SK-N-SH (cell line): ENCODE measurements around the gene PGRMC2. TPM values are rescaled to one million over a fixed set of nuclear protein-coding genes. Genes with fewer than 3 reads are reported as not detected.

Source experiments
- CTCF ChIA-PET: fragments of 300-600, 350-600 bp; formaldehyde crosslinking; extraction: SDS; loops from one replicate; lab custom pipeline; 2021; lab: Yijun Ruan, JAX
- POLR2A ChIA-PET: fragments of 350-600 bp; sonication (Branson Sonifier 250); formaldehyde crosslinking; extraction: SDS; loops from one replicate; lab custom pipeline; 2020; ENCODE audit warnings: antibody characterized with exemption, inconsistent platforms; lab: Yijun Ruan, JAX
- DNase-seq: peaks from one replicate; pipeline ENCODE4 v3.0.0; 2012
- H2AFZ ChIP-seq: fragments of 200-600 bp; sonication (generic); 2 replicates; pipeline ENCODE4 v1.8.1; 2016; ENCODE audit warnings: antibody characterized with exemption, mild to moderate bottlenecking, low read depth
- H3F3A ChIP-seq: fragments of 200-600 bp; sonication (generic); replicated peaks from 2 replicates; pipeline ENCODE3; 2016; ENCODE audit warnings: antibody characterized with exemption, mild to moderate bottlenecking; ENCODE audit not compliant: insufficient read depth
- H3K27ac ChIP-seq, 2 experiments: fragments of 200-500 bp in 1 of 2; fragments of 200-600 bp in 1 of 2; sonication (Bioruptor generic) in 1 of 2; sonication (generic), shearing (Covaris generic) in 1 of 2; 2 replicates each; pipeline versions ENCODE4 v1.5.1 to v1.6.1; 2014 to 2016; ENCODE audit warnings: low read depth in 2 of 2, inconsistent platforms in 1 of 2, low read length in 1 of 2, mild to moderate bottlenecking in 1 of 2, mixed read lengths in 1 of 2
- H3K27me3 ChIP-seq: fragments of 200-600 bp; sonication (generic), shearing (Covaris generic); 2 replicates; pipeline ENCODE4 v1.6.1; 2016; ENCODE audit warnings: mixed run types; ENCODE audit not compliant: insufficient read depth
- H3K36me3 ChIP-seq, 2 experiments: fragments of 200-500 bp in 1 of 2; fragments of 200-600 bp in 1 of 2; sonication (Bioruptor generic) in 1 of 2; sonication (generic) in 1 of 2; replicated peaks in 1 of 2; 2 replicates each; pipeline versions ENCODE3 to v1.5.1; 2014 to 2016; ENCODE audit warnings: low read length in 1 of 2, mild to moderate bottlenecking in 1 of 2; ENCODE audit not compliant: insufficient read depth in 2 of 2, control insufficient read depth in 1 of 2
- H3K4me1 ChIP-seq, 2 experiments: fragments of 200-500 bp in 1 of 2; fragments of 200-600 bp in 1 of 2; sonication (Bioruptor generic) in 1 of 2; sonication (generic), shearing (Covaris generic) in 1 of 2; 2 replicates each; pipeline versions ENCODE4 v1.5.1 to v1.6.1; 2014 to 2016; ENCODE audit warnings: low read depth in 1 of 2, low read length in 1 of 2, mixed run types in 1 of 2; ENCODE audit not compliant: insufficient read depth in 2 of 2, control insufficient read depth in 1 of 2
- H3K4me2 ChIP-seq: fragments of 200-600 bp; sonication (generic), shearing (Covaris generic); 2 replicates; pipeline ENCODE4 v1.6.1; 2017; ENCODE audit warnings: mixed run types
- H3K4me3 ChIP-seq, 2 experiments: fragments of 200-500 bp in 1 of 2; fragments of 200-600 bp in 1 of 2; sonication (Bioruptor generic) in 1 of 2; sonication (generic), shearing (Covaris generic) in 1 of 2; 2 replicates each; pipeline versions ENCODE4 v1.5.1 to v1.8.1; 2014 to 2016; ENCODE audit warnings: low read depth in 2 of 2, inconsistent platforms in 1 of 2, low read length in 1 of 2, mild to moderate bottlenecking in 1 of 2, mixed read lengths in 1 of 2, moderate library complexity in 1 of 2
- H3K79me2 ChIP-seq: fragments of 200-600 bp; sonication (generic); 2 replicates; pipeline ENCODE4 v1.8.1; 2017; ENCODE audit warnings: mild to moderate bottlenecking; ENCODE audit not compliant: insufficient read depth
- H3K9ac ChIP-seq: fragments of 200-600 bp; sonication (generic); 2 replicates; pipeline ENCODE4 v1.6.1; 2017; ENCODE audit warnings: mixed run types
- H3K9me2 ChIP-seq: fragments of 200-600 bp; sonication (generic); 2 replicates; pipeline ENCODE4 v1.6.1; 2017; ENCODE audit warnings: mixed run types
- H3K9me3 ChIP-seq: fragments of 200-600 bp; sonication (generic); 2 replicates; pipeline ENCODE4 v1.6.1; 2017; ENCODE audit warnings: mixed run types, mild to moderate bottlenecking, moderate library complexity
- H4K20me1 ChIP-seq: fragments of 200-600 bp; sonication (generic); 2 replicates; pipeline ENCODE4 v1.6.1; 2017; ENCODE audit warnings: mild to moderate bottlenecking, mixed run types; ENCODE audit not compliant: insufficient read depth
- CTCF ChIP-seq: fragments of 200-600 bp; sonication (generic); IDR thresholded peaks from 2 replicates; pipeline ENCODE4 v1.6.1; 2017; ENCODE audit warnings: antibody characterized with exemption, mild to moderate bottlenecking, moderate library complexity
- ELF1 ChIP-seq: IDR thresholded peaks from 2 replicates; pipeline ENCODE4 v1.4.0; 2012
- EP300 ChIP-seq, 2 experiments: IDR thresholded peaks; 2 replicates each; pipeline versions ENCODE4 v1.4.0 to v1.6.1; 2012; ENCODE audit warnings: borderline replicate concordance in 1 of 2, low read depth in 1 of 2, low read length in 1 of 2
- FOXJ3 ChIP-seq: sonication (generic); formaldehyde crosslinking; IDR thresholded peaks from 2 replicates; pipeline ENCODE4 v1.5.1; 2020; ENCODE audit warnings: mild to moderate bottlenecking, missing genetic modification reagents
- GATA2 ChIP-seq: sonication (generic); formaldehyde crosslinking; IDR thresholded peaks from 2 replicates; pipeline ENCODE4 v1.5.0; 2020; ENCODE audit warnings: mild to moderate bottlenecking, missing genetic modification reagents
- MAX ChIP-seq: IDR thresholded peaks from 2 replicates; pipeline ENCODE4 v1.4.0; 2012; ENCODE audit warnings: low read depth
- NFIC ChIP-seq: IDR thresholded peaks from 2 replicates; pipeline ENCODE4 v1.4.0; 2012; ENCODE audit warnings: borderline replicate concordance
- NRF1 ChIP-seq: IDR thresholded peaks from 2 replicates; pipeline ENCODE4 v1.6.1; 2012; ENCODE audit warnings: low read depth, mild to moderate bottlenecking, low read length
- PBX3 ChIP-seq: IDR thresholded peaks from 2 replicates; pipeline ENCODE4; 2012
- POLR2AphosphoS5 ChIP-seq: IDR thresholded peaks from 2 replicates; pipeline ENCODE4 v1.6.1; 2012; ENCODE audit warnings: low read depth, low read length
- REST ChIP-seq: IDR thresholded peaks from 2 replicates; pipeline ENCODE4 v1.6.1; 2012; ENCODE audit warnings: mild to moderate bottlenecking, low read depth, low read length, moderate library complexity
- RFX5 ChIP-seq: IDR thresholded peaks from 2 replicates; pipeline ENCODE4 v1.6.1; 2012; ENCODE audit warnings: mild to moderate bottlenecking, improper control_type of control experiment, low read length
- SIN3A ChIP-seq: IDR thresholded peaks from 2 replicates; pipeline ENCODE4 v1.6.1; 2012; ENCODE audit warnings: low read depth, mild to moderate bottlenecking, low read length, moderate library complexity, borderline replicate concordance
- TAF1 ChIP-seq: IDR thresholded peaks from 2 replicates; pipeline ENCODE4 v1.6.1; 2012; ENCODE audit warnings: low read depth, mild to moderate bottlenecking, low read length, moderate library complexity, borderline replicate concordance
- TEAD4 ChIP-seq: IDR thresholded peaks from 2 replicates; pipeline ENCODE4 v1.4.0; 2012; ENCODE audit warnings: mild to moderate bottlenecking, borderline replicate concordance; ENCODE audit not compliant: insufficient read depth
- YY1 ChIP-seq: IDR thresholded peaks from 2 replicates; pipeline ENCODE4 v1.4.0; 2012; ENCODE audit warnings: low read depth, mild to moderate bottlenecking
- ZBTB33 ChIP-seq: IDR thresholded peaks from 2 replicates; pipeline ENCODE4 v1.4.0; 2012; ENCODE audit warnings: low read depth, borderline replicate concordance
- WGBS: methylation state at CpG from one replicate; pipeline ENCODE4 v1.1.6; 2017; ENCODE audit warnings: low lambda C conversion rate; 5-methylcytosine and 5-hydroxymethylcytosine counted together
- polyA plus RNA-seq, 3 experiments: library from polyadenylated mRNA; depleted of rRNA; stranded (reverse); fragments of >200 nt; gene quantifications; 2 replicates each; pipeline ENCODE4 v1.2.3, GENCODE V29; 2012

Gene PGRMC2
- polyA plus RNA-seq, 1 of the 3 experiments (the other 2 are of a cell fraction): 18.2 TPM

- TF ChIP-seq ZBTB33: no peak
- TF ChIP-seq TAF1: no peak
- TF ChIP-seq FOXJ3 (CRISPR knock-in tag): no peak
- no peak for TF ChIP-seq PBX3
- no peak for TF ChIP-seq NRF1
- no peak for TF ChIP-seq NFIC
- no peak for TF ChIP-seq POLR2AphosphoS5
- TF ChIP-seq, all 33 proteins: peak for 0
Measured at GRCh38 chr4:128288689-128289106, 1.1 kb upstream of the PGRMC2 start (continued).

GRCh38 chr4:128287871-128288688 is 467 bp upstream of the PGRMC2 start:
- H3K79me2 ChIP-seq: peaks cover 52% of the 10 kb centered on the region
- peak overlapping the region; percentile 88 for H3K4me2 ChIP-seq
- H4K20me1 ChIP-seq: peaks cover 19% of the 10 kb centered on the region; the same call in 1 of the 2 replicates
- H3K4me1 ChIP-seq: peaks cover 0 to 5% of the 10 kb centered on the region in 2 experiments; a peak in 2 of 4 replicates
- H3F3A ChIP-seq: peaks cover 16% of the 10 kb centered on the region
- POLR2A ChIA-PET: interaction anchor here (0.6 to 1.6 kb wide), 5 partner anchors 10 to 524 kb away, joined by 3 to 6 read pairs (median 3); no protein-coding TSS in a partner anchor
- H3K9me2 ChIP-seq: no peaks in the 10 kb centered on the region
- H2AFZ ChIP-seq: peak overlapping the region; percentile 89
- no peaks in the 10 kb centered on the region for H3K9me3 ChIP-seq
- peak overlapping the region; percentile 80 to 90 for H3K4me3 ChIP-seq
- peak overlapping the region; percentile 85 for H3K9ac ChIP-seq
- DNase-seq: peak; percentile 99
- peaks cover 3 to 29% of the 10 kb centered on the region in 2 experiments for H3K36me3 ChIP-seq
- peak overlapping the region; percentile 87 to 95 for H3K27ac ChIP-seq
- no peaks in the 10 kb centered on the region for H3K27me3 ChIP-seq
- under 1% methylated on average over 27 of the region's 86 CpGs for WGBS
- CTCF ChIA-PET: no interaction called here
- peak in 1 of 2 experiments; percentile 33; a peak in 2 of 4 replicates for TF ChIP-seq EP300 (IDR thresholded peaks at IDR 0.05; ENCODE audit: borderline replicate concordance in 1 of 2, low read depth in 1 of 2, low read length in 1 of 2)
- TF ChIP-seq POLR2AphosphoS5: peak; percentile 82
- 0 out of 2 replicates have a peak, but pooled peaks have one; percentile 36 for TF ChIP-seq SIN3A
- peak; percentile 99 for TF ChIP-seq MAX
- 0 out of 2 replicates have a peak, but pooled peaks have one; percentile 33 for TF ChIP-seq REST
- no peak for TF ChIP-seq ZBTB33
- no peak for TF ChIP-seq YY1
- peak; percentile 4; the same call in 1 of the 2 replicates for TF ChIP-seq TEAD4
- TF ChIP-seq ELF1: peak; percentile 57; the same call in 1 of the 2 replicates
- TF ChIP-seq RFX5: peak; percentile 19
- TF ChIP-seq CTCF: peak; percentile 29
- peak; percentile 95 for TF ChIP-seq NRF1
- TF ChIP-seq GATA2: no peak
- TF ChIP-seq FOXJ3 (CRISPR knock-in tag): no peak
